ENCODE measurements around the gene POC5. TPM values are rescaled to one million over a fixed set of nuclear protein-coding genes. Genes with fewer than 3 reads are reported as not detected.

The POC5 gene
- total and polyA plus RNA-seq, 2 of the 13 experiments (the other 11 are each of a cell fraction or from before 2014, with no cell fraction given) = 6.9 to 9.3 TPM

DNA sequence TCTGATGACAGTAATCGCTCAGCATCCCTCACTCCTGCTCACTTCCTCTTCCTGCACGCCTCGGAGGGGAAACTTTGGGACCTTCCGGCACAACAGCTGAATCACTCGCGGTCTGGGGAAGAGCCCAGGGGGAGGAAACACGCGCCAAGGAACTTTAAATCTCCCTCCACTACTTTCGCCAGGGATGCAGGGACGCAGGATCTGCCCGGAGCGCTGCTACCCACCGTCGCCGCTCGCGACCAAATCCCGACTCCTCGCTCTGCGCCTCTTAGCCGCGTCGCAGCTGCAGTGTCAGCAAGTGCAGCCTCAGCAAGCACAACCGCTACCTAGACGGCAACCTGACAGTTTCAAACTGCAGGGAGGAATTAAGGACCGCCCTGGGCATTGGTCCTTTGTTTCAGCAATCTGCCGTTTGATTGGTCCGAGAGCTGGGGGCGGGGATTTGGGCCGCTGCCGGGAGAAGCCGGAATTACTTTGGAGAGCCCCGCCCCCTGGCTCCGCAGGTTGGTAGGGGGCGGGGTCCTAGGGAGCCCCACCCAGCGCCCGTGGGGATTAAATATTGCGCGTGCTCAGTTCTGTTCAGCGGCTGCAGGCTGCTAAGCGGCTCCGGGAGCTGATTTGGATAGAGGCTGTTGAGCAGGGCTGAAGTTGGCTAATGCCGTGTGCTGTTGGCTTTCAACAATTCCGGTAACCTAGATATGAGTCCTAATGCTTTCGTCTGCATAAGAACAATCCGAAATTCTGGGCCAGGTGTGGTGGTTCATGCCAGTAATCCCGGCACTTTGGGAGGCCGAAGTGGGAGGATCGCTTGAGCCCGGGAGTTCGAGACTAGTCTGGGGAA, at the start of gene POC5 (continued):
- TF ChIP-seq ZNF614 (CRISPR knock-in tag; IDR thresholded peaks at IDR 0.05; ENCODE audit: borderline replicate concordance) (no peak; the same call in 1 of the 2 replicates), KDM6A (CRISPR knock-in tag; IDR thresholded peaks at IDR 0.05; ENCODE audit: low read depth) (no peak), ZNF501 (CRISPR knock-in tag; IDR thresholded peaks at IDR 0.05) (0 out of 2 replicates have a peak, but pooled peaks have one; percentile 37), PAX8 (CRISPR knock-in tag; IDR thresholded peaks at IDR 0.05; ENCODE audit: borderline replicate concordance) (no peak), SOX6 (IDR thresholded peaks at IDR 0.05) (no peak), SOX6 (CRISPR knock-in tag; IDR thresholded peaks at IDR 0.05) (no peak), ZNF572 (CRISPR knock-in tag; IDR thresholded peaks at IDR 0.05) (no peak), GPN1 (CRISPR knock-in tag; IDR thresholded peaks at IDR 0.05; ENCODE audit: borderline replicate concordance) (no peak), JUND (CRISPR knock-in tag; IDR thresholded peaks at IDR 0.05) (no peak), ZNF17 (CRISPR knock-in tag; IDR thresholded peaks at IDR 0.05) (no peak), PRDM10 (CRISPR knock-in tag; IDR thresholded peaks at IDR 0.05; ENCODE audit: low read depth) (no peak), TOE1 (CRISPR knock-in tag; IDR thresholded peaks at IDR 0.05) (no peak), NR2F1 (CRISPR knock-in tag; IDR thresholded peaks at IDR 0.05) (no peak), HOXA3 (CRISPR knock-in tag; IDR thresholded peaks at IDR 0.05) (peak; percentile 58), MZF1 (CRISPR knock-in tag; IDR thresholded peaks at IDR 0.05; ENCODE audit: borderline replicate concordance) (no peak), MAFG (CRISPR knock-in tag; IDR thresholded peaks at IDR 0.05) (0 out of 2 replicates have a peak, but pooled peaks have one; percentile 42), ERF (CRISPR knock-in tag; IDR thresholded peaks at IDR 0.05) (peak; percentile 60; the same call in 1 of the 2 replicates), ZNF253 (CRISPR knock-in tag; IDR thresholded peaks at IDR 0.05; ENCODE audit: borderline replicate concordance) (no peak), ZNF839 (CRISPR knock-in tag; IDR thresholded peaks at IDR 0.05; ENCODE audit: borderline replicate concordance) (no peak)
- TF ChIP-seq, protein P1, sequence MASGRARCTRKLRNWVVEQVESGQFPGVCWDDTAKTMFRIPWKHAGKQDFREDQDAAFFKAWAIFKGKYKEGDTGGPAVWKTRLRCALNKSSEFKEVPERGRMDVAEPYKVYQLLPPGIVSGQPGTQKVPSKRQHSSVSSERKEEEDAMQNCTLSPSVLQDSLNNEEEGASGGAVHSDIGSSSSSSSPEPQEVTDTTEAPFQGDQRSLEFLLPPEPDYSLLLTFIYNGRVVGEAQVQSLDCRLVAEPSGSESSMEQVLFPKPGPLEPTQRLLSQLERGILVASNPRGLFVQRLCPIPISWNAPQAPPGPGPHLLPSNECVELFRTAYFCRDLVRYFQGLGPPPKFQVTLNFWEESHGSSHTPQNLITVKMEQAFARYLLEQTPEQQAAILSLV (CRISPR knock-in tag; IDR thresholded peaks at IDR 0.05; ENCODE audit: borderline replicate concordance) = 0 out of 2 replicates have a peak, but pooled peaks have one; percentile 19
- TF ChIP-seq, protein P2, sequence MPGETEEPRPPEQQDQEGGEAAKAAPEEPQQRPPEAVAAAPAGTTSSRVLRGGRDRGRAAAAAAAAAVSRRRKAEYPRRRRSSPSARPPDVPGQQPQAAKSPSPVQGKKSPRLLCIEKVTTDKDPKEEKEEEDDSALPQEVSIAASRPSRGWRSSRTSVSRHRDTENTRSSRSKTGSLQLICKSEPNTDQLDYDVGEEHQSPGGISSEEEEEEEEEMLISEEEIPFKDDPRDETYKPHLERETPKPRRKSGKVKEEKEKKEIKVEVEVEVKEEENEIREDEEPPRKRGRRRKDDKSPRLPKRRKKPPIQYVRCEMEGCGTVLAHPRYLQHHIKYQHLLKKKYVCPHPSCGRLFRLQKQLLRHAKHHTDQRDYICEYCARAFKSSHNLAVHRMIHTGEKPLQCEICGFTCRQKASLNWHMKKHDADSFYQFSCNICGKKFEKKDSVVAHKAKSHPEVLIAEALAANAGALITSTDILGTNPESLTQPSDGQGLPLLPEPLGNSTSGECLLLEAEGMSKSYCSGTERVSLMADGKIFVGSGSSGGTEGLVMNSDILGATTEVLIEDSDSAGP (CRISPR knock-in tag; IDR thresholded peaks at IDR 0.05; ENCODE audit: borderline replicate concordance) = peak; percentile 66; the same call in 1 of the 2 replicates
